HepG2 (cell line): ENCODE measurements around the gene CCDC170. TPM values are rescaled to one million over a fixed set of nuclear protein-coding genes. Genes with fewer than 3 reads are reported as not detected.

Source experiments
- ATAC-seq: fragments of 200-7000 bp; cut with Tn5 transposase; 3 replicates; pipeline ENCODE4 v1.9.1; 2020; ENCODE audit warnings: mild to moderate bottlenecking, moderate library complexity
- BruUV-seq: library from RNA; stranded (reverse); fragments of 400-500 nt; replicated peaks from 2 replicates; lab custom pipeline; 2021; lab: Mats Ljungman, UMichigan
- CTCF ChIA-PET: fragments of 300-600 bp; formaldehyde crosslinking; extraction: SDS; loops from one replicate; lab custom pipeline; 2021; ENCODE audit warnings: low total read pairs, inconsistent platforms, low intra/inter-chr PET ratio; lab: Yijun Ruan, JAX
- POLR2A ChIA-PET: fragments of 350-600 bp; sonication (Branson Sonifier 250); formaldehyde crosslinking; loops from one replicate; lab custom pipeline; 2020; ENCODE audit warnings: antibody characterized with exemption, inconsistent platforms; lab: Yijun Ruan, JAX
- DNase-seq: peaks from one replicate; pipeline ENCODE4 v3.0.0-alpha.2; 2015; ENCODE audit warnings: low spot score
- FAIRE-seq: peaks from 3 replicates; lab custom pipeline; 2011; peaks lifted over from hg19 to GRCh38; lab: Jason Lieb, UNC
- H2AFZ ChIP-seq: one replicate; pipeline ENCODE4 v1.6.1; 2011; ENCODE audit warnings: low read length, inconsistent platforms
- H3K27ac ChIP-seq: fragments of 300-600 bp; 3 replicates; pipeline ENCODE4 v1.8.0; 2011; ENCODE audit warnings: mixed run types, mild to moderate bottlenecking, mixed read lengths, low read length, inconsistent platforms; ENCODE audit not compliant: insufficient read depth; ENCODE audit errors: extremely low read length
- H3K27me3 ChIP-seq, 2 experiments: fragments of 200-600 bp in 1 of 2; 2 replicates in 1 of 2; 3 replicates in 1 of 2; pipeline versions ENCODE4 v1.6.0 to v1.8.0; 2011; ENCODE audit warnings: low read length in 2 of 2, mild to moderate bottlenecking in 2 of 2, moderate library complexity in 2 of 2, inconsistent platforms in 1 of 2; ENCODE audit not compliant: insufficient read depth in 2 of 2, control insufficient read depth in 1 of 2
- H3K36me3 ChIP-seq, 2 experiments: fragments of 200-600 bp in 1 of 2; replicated peaks in 1 of 2; 2 replicates in 1 of 2; 3 replicates in 1 of 2; pipeline versions ENCODE4 v1.5.1 to v1.8.0; 2011; ENCODE audit warnings: low read length in 2 of 2, inconsistent platforms in 1 of 2; ENCODE audit not compliant: insufficient read depth in 2 of 2, control insufficient read depth in 1 of 2
- H3K4me1 ChIP-seq: 2 replicates; pipeline ENCODE4 v1.5.1; 2012; ENCODE audit warnings: low read length, inconsistent platforms; ENCODE audit not compliant: insufficient read depth
- H3K4me2 ChIP-seq: 2 replicates; pipeline ENCODE4 v1.6.0; 2011; ENCODE audit warnings: low read depth, low read length, inconsistent platforms
- H3K4me3 ChIP-seq, 3 experiments: fragments of 200-600 bp in 1 of 3; sonication (generic), shearing (Covaris generic) in 1 of 3; replicated peaks in 1 of 3; 2 replicates each; pipeline ENCODE4 v1.5.1; 2011 to 2016; ENCODE audit warnings: low read length in 3 of 3, inconsistent platforms in 2 of 3, low read depth in 2 of 3, mild to moderate bottlenecking in 2 of 3, control low read depth in 1 of 3, mixed read lengths in 1 of 3; ENCODE audit not compliant: insufficient read depth in 1 of 3
- H3K79me2 ChIP-seq: one replicate; pipeline ENCODE4 v1.6.1; 2011; ENCODE audit warnings: low read length, inconsistent platforms; ENCODE audit not compliant: insufficient read depth
- H3K9ac ChIP-seq: 2 replicates; pipeline ENCODE4 v1.6.0; 2011; ENCODE audit warnings: mild to moderate bottlenecking, low read depth, low read length, inconsistent platforms; ENCODE audit not compliant: insufficient read depth
- H3K9me3 ChIP-seq: 2 replicates; pipeline ENCODE4 v1.5.1; 2012; ENCODE audit warnings: mild to moderate bottlenecking, low read length
- H4K20me1 ChIP-seq: 2 replicates; pipeline ENCODE4 v1.6.0; 2011; ENCODE audit warnings: inconsistent platforms, mild to moderate bottlenecking, low read length, moderate library complexity; ENCODE audit not compliant: insufficient read depth
- CSRNP1 ChIP-seq: sonication (generic); formaldehyde crosslinking; IDR thresholded peaks from 2 replicates; pipeline ENCODE4 v1.8.1; 2023; ENCODE audit warnings: mild to moderate bottlenecking, missing genetic modification reagents
- KAT2B ChIP-seq: fragments of 150-350 bp; IDR thresholded peaks from 2 replicates; pipeline ENCODE4 v1.6.1; 2014; ENCODE audit warnings: low read depth, low read length, borderline replicate concordance
- KDM5B ChIP-seq: sonication (generic); formaldehyde crosslinking; IDR thresholded peaks from 2 replicates; pipeline ENCODE4 v1.4.0; 2020; ENCODE audit warnings: missing genetic modification reagents, mild to moderate bottlenecking, borderline replicate concordance
- LRRFIP1 ChIP-seq: sonication (generic); formaldehyde crosslinking; conservative IDR thresholded peaks from 2 replicates; pipeline ENCODE4 v1.4.0; 2020; ENCODE audit warnings: missing genetic modification reagents
- NBN ChIP-seq: fragments of 450-650 bp; conservative IDR thresholded peaks from 2 replicates; pipeline ENCODE4 v1.6.1; 2017
- NFE2 ChIP-seq: sonication (generic); formaldehyde crosslinking; IDR thresholded peaks from 2 replicates; pipeline ENCODE4 v1.4.0; 2020; ENCODE audit warnings: missing genetic modification reagents
- ZFP1 ChIP-seq: IDR thresholded peaks from 2 replicates; pipeline ENCODE4 v1.6.1; 2016
- ZNF598 ChIP-seq: sonication (generic); formaldehyde crosslinking; IDR thresholded peaks from 2 replicates; pipeline ENCODE4 v1.5.1; 2020; ENCODE audit warnings: mild to moderate bottlenecking, missing genetic modification reagents, borderline replicate concordance
- ZNF788 ChIP-seq: sonication (generic); formaldehyde crosslinking; IDR thresholded peaks from 2 replicates; pipeline ENCODE4 v1.5.0; 2020; ENCODE audit warnings: mild to moderate bottlenecking, missing genetic modification reagents, borderline replicate concordance
- WGBS: methylation state at CpG from one replicate; pipeline ENCODE4 v1.1.6; 2017; ENCODE audit warnings: low lambda C conversion rate; 5-methylcytosine and 5-hydroxymethylcytosine counted together
- in situ Hi-C: cut with HindIII; loops from 2 replicates; pipeline ENCODE4 v1.10.0; 2017; ENCODE audit warnings: low pct_unique_long_range_greater_than_20kb; ENCODE audit not compliant: extremely low pct_ligation_motif_present
- intact Hi-C: fragments of 100-400 bp; cut with micrococcal nuclease; formaldehyde crosslinking; loops from one replicate; pipeline ENCODE4 v1.10.0; 2022; ENCODE audit not compliant: unreplicated experiment
- polyA plus RNA-seq, 8 experiments: library from polyadenylated mRNA; depleted of rRNA in 3 of 8; stranded (reverse) in 7 of 8; unstranded in 1 of 8; fragments of >200 nt; fragmentation: Illumina TruSeq in 4 of 8; extraction: Trizol in 4 of 8; gene quantifications; 2 replicates each; pipeline versions ENCODE4 v1.2.1 to v1.2.3, GENCODE V29; 2011 to 2016; ENCODE audit warnings: low read depth in 4 of 8, missing spikeins in 1 of 8, mixed read lengths in 1 of 8; ENCODE audit not compliant: insufficient read depth in 1 of 8
- total RNA-seq, 5 experiments: library from RNA; depleted of rRNA; stranded (reverse); fragments of >200 nt; fragmentation: Illumina TruSeq; extraction: Trizol; gene quantifications; 2 replicates each; pipeline ENCODE4 v1.2.3, GENCODE V29; 2016; ENCODE audit warnings: low read depth in 1 of 5

CCDC170 gene
- total and polyA plus RNA-seq, 2 of the 13 experiments (the other 11 are each of a cell fraction or from before 2014, with no cell fraction given) = 0.90 to 5.1 TPM

GRCh38 chr6:151618717-151619116 is 124.9 kb downstream of the CCDC170 start (continued):
- no peak for TF ChIP-seq LRRFIP1 (CRISPR knock-in tag)
- no peak for TF ChIP-seq ZFP1
- no peak for TF ChIP-seq ZNF788
- no peak for TF ChIP-seq NFE2
- TF ChIP-seq NBN = no peak

- ChIA-PET CTCF (no interaction called here), POLR2A (no interaction called here)
- Histone ChIP-seq H2AFZ (no peak overlapping the region), H3K9ac (no peak overlapping the region), H3K36me3 (no peaks in the 10 kb centered on the region), H3K4me3 (no peak overlapping the region), H4K20me1 (no peaks in the 10 kb centered on the region), H3K27me3 (no peaks in the 10 kb centered on the region), H3K4me1 (peaks cover 24% of the 10 kb centered on the region), H3K9me3 (no peaks in the 10 kb centered on the region), H3K27ac (no peak overlapping the region), H3K4me2 (no peak overlapping the region), H3K79me2 (no peaks in the 10 kb centered on the region)
- WGBS = 95% methylated on average over 4 of the region's 4 CpGs
- no peak for TF ChIP-seq KAT2B
- TF ChIP-seq ZNF598 (CRISPR knock-in tag) = no peak
- TF ChIP-seq KDM5B (CRISPR knock-in tag) = no peak
- no peak for TF ChIP-seq CSRNP1 (CRISPR knock-in tag)
- no TSS peak for BruUV-seq
- intact Hi-C loops = no loop called here
- ATAC-seq = no peak
- no peak for DNase-seq
- in situ Hi-C loops = no loop called here
- FAIRE-seq = no peak
These were observed 126.4 kb downstream of the CCDC170 start for GRCh38 chr6:151620179-151620578.
